SK-N-SH treated with all-trans-retinoic acid at 6 μM for 48 hours (cell line): Measurements from ENCODE around the gene MAPK7.

Experiments
- ATAC-seq: fragments of 200-7000 bp; cut with Tn5 transposase; 3 replicates; pipeline ENCODE4 v1.9.1; 2020; ENCODE audit warnings: mild to moderate bottlenecking, moderate library complexity
- ARNTL ChIP-seq: fragments of 450-650 bp; formaldehyde crosslinking; IDR thresholded peaks from 2 replicates; pipeline ENCODE4 v1.5.0; 2020; ENCODE audit warnings: low read depth, mild to moderate bottlenecking, moderate library complexity, borderline replicate concordance
- BACH2 ChIP-seq: fragments of 250-450 bp; sonication (Bioruptor Pico); IDR thresholded peaks from 2 replicates; pipeline ENCODE4 v1.9.0; 2021; ENCODE audit warnings: mild to moderate bottlenecking, borderline replicate concordance
- CREB5 ChIP-seq: fragments of 250-450 bp; sonication (Bioruptor Pico); IDR thresholded peaks from 2 replicates; pipeline ENCODE4 v1.5.1; 2020; ENCODE audit warnings: low read depth, mild to moderate bottlenecking, moderate library complexity
- CSDC2 ChIP-seq: fragments of 250-450 bp; sonication (Bioruptor Pico); IDR thresholded peaks from 2 replicates; pipeline ENCODE4 v1.5.0; 2020; ENCODE audit warnings: mild to moderate bottlenecking, moderate library complexity
- ESRRG ChIP-seq: fragments of 250-450 bp; sonication (Bioruptor Pico); IDR thresholded peaks from 2 replicates; pipeline ENCODE4 v1.6.1; 2021; ENCODE audit warnings: mild to moderate bottlenecking
- GLIS3 ChIP-seq: fragments of 250-450 bp; sonication (Bioruptor Pico); IDR thresholded peaks from 2 replicates; pipeline ENCODE4 v1.5.0; 2020; ENCODE audit warnings: mild to moderate bottlenecking, moderate library complexity
- ISL1 ChIP-seq: fragments of 250-450 bp; sonication (Bioruptor Pico); IDR thresholded peaks from 2 replicates; pipeline ENCODE4 v2.1.2; 2022; ENCODE audit warnings: mild to moderate bottlenecking, moderate library complexity
- OSR1 ChIP-seq: fragments of 250-450 bp; sonication (Bioruptor Pico); IDR thresholded peaks from 2 replicates; pipeline ENCODE4 v1.8.0; 2022; ENCODE audit warnings: moderate library complexity, mild to moderate bottlenecking, inconsistent platforms
- PATZ1 ChIP-seq: fragments of 250-450 bp; sonication (Bioruptor Pico); IDR thresholded peaks from 2 replicates; pipeline ENCODE4 v1.8.0; 2020; ENCODE audit warnings: mild to moderate bottlenecking, moderate library complexity, borderline replicate concordance
- POU6F1 ChIP-seq: fragments of 250-450 bp; sonication (Bioruptor Pico); IDR thresholded peaks from 2 replicates; pipeline ENCODE4 v1.8.0; 2021; ENCODE audit warnings: low read depth, mild to moderate bottlenecking, moderate library complexity, borderline replicate concordance
- PPARA ChIP-seq: fragments of 250-450 bp; sonication (Bioruptor Pico); IDR thresholded peaks from 2 replicates; pipeline ENCODE4 v1.5.0; 2020; ENCODE audit warnings: mild to moderate bottlenecking, borderline replicate concordance
- RARB ChIP-seq: fragments of 250-450 bp; sonication (Bioruptor Pico); IDR thresholded peaks from 2 replicates; pipeline ENCODE4 v1.8.0; 2021; ENCODE audit warnings: mild to moderate bottlenecking, moderate library complexity
- SNAI2 ChIP-seq: fragments of 250-450 bp; sonication (Bioruptor Pico); IDR thresholded peaks from 2 replicates; pipeline ENCODE4 v1.5.0; 2020; ENCODE audit warnings: mild to moderate bottlenecking, moderate library complexity
- TCF4 ChIP-seq: fragments of 250-450 bp; sonication (Bioruptor Pico); IDR thresholded peaks from 2 replicates; pipeline ENCODE4 v1.8.0; 2021; ENCODE audit warnings: mild to moderate bottlenecking, moderate library complexity, borderline replicate concordance
- TOX ChIP-seq: fragments of 250-450 bp; sonication (Bioruptor Pico); IDR thresholded peaks from 2 replicates; pipeline ENCODE4 v1.8.0; 2021; ENCODE audit warnings: mild to moderate bottlenecking, moderate library complexity, borderline replicate concordance
- TSHZ2 ChIP-seq: fragments of 250-450 bp; sonication (Bioruptor Pico); IDR thresholded peaks from 2 replicates; pipeline ENCODE4 v1.5.0; 2020; ENCODE audit warnings: mild to moderate bottlenecking, moderate library complexity
- ZC3H10 ChIP-seq: fragments of 250-450 bp; sonication (Bioruptor Pico); IDR thresholded peaks from 2 replicates; pipeline ENCODE4 v1.5.1; 2021; ENCODE audit warnings: mild to moderate bottlenecking, moderate library complexity
- ZFP3 ChIP-seq: fragments of 250-450 bp; sonication (Bioruptor Pico); IDR thresholded peaks from 2 replicates; pipeline ENCODE4 v1.5.0; 2020; ENCODE audit warnings: mild to moderate bottlenecking, moderate library complexity
- ZFP30 ChIP-seq: fragments of 450-650 bp; formaldehyde crosslinking; IDR thresholded peaks from 2 replicates; pipeline ENCODE4 v1.5.0; 2022; ENCODE audit warnings: mild to moderate bottlenecking, moderate library complexity
- ZNF70 ChIP-seq: fragments of 450-650 bp; formaldehyde crosslinking; IDR thresholded peaks from 2 replicates; pipeline ENCODE4 v1.5.0; 2020; ENCODE audit warnings: mild to moderate bottlenecking, moderate library complexity
- TF ChIP-seq, protein P1 (sequence below): fragments of 250-450 bp; sonication (Bioruptor Pico); IDR thresholded peaks from 2 replicates; pipeline ENCODE4 v1.5.1; 2021; ENCODE audit warnings: mild to moderate bottlenecking, moderate library complexity

Gene MAPK7

GRCh38 chr17:19333736-19334290, 44.5 kb upstream of the MAPK7 start:
- TF ChIP-seq POU6F1 (no peak), ZFP3 (CRISPR knock-in tag) (no peak), GLIS3 (CRISPR knock-in tag) (no peak), ZNF70 (no peak), BACH2 (CRISPR knock-in tag) (no peak), PATZ1 (no peak), PPARA (CRISPR knock-in tag) (no peak), RARB (CRISPR knock-in tag) (no peak), ZFP30 (CRISPR knock-in tag) (no peak), TSHZ2 (CRISPR knock-in tag) (no peak), ARNTL (CRISPR knock-in tag) (no peak), CSDC2 (CRISPR knock-in tag) (no peak), SNAI2 (CRISPR knock-in tag) (no peak), ISL1 (CRISPR knock-in tag) (no peak), TCF4 (CRISPR knock-in tag) (no peak), ESRRG (CRISPR knock-in tag) (no peak), ZC3H10 (CRISPR knock-in tag) (no peak), TOX (CRISPR knock-in tag) (no peak), OSR1 (no peak)
- TF ChIP-seq, protein P1, sequence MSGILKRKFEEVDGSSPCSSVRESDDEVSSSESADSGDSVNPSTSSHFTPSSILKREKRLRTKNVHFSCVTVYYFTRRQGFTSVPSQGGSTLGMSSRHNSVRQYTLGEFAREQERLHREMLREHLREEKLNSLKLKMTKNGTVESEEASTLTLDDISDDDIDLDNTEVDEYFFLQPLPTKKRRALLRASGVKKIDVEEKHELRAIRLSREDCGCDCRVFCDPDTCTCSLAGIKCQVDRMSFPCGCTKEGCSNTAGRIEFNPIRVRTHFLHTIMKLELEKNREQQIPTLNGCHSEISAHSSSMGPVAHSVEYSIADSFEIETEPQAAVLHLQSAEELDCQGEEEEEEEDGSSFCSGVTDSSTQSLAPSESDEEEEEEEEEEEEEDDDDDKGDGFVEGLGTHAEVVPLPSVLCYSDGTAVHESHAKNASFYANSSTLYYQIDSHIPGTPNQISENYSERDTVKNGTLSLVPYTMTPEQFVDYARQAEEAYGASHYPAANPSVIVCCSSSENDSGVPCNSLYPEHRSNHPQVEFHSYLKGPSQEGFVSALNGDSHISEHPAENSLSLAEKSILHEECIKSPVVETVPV (CRISPR knock-in tag) = no peak
- ATAC-seq = no peak

- TF ChIP-seq ISL1 (CRISPR knock-in tag) (no peak), POU6F1 (no peak), SNAI2 (CRISPR knock-in tag) (no peak), PPARA (CRISPR knock-in tag) (no peak), OSR1 (no peak), ARNTL (CRISPR knock-in tag) (no peak), CSDC2 (CRISPR knock-in tag) (no peak), TCF4 (CRISPR knock-in tag) (no peak), PATZ1 (no peak), CREB5 (no peak)
- TF ChIP-seq, all 23 proteins: peak for 0
- ATAC-seq = no peak
Observed at GRCh38 chr17:19334331-19334730, 44.0 kb upstream of the MAPK7 start.
